K562 (cell line): ENCODE results near the gene GNG14. TPM values are rescaled to one million over a fixed set of nuclear protein-coding genes. Genes with fewer than 3 reads are reported as not detected.

Source experiments
- ATAC-seq: fragments of 200-7000 bp; cut with Tn5 transposase; 3 replicates; pipeline ENCODE4 v1.9.1; 2020; ENCODE audit warnings: moderate library complexity
- BruUV-seq: library from RNA; stranded (reverse); fragments of 400-500 nt; replicated peaks from 2 replicates; lab custom pipeline; 2021; lab: Mats Ljungman, UMichigan
- CTCF ChIA-PET: fragments of 300-600 bp; formaldehyde crosslinking; extraction: SDS; loops from one replicate; lab custom pipeline; 2021; ENCODE audit warnings: low intra/inter-chr PET ratio; lab: Yijun Ruan, JAX
- POLR2A ChIA-PET: fragments of 300-600, 350-650 bp; sonication (Branson Sonifier 250); formaldehyde crosslinking; extraction: SDS; loops from one replicate; lab custom pipeline; 2021; ENCODE audit warnings: antibody characterized with exemption, inconsistent platforms; lab: Yijun Ruan, JAX
- DNase-seq, 4 experiments: peaks; one replicate each; pipeline versions ENCODE4 v3.0.0 to v3.0.0-alpha.2; 2011 to 2018; ENCODE audit warnings: low spot score in 3 of 4, mixed read lengths in 3 of 4; ENCODE audit errors: extremely low read depth in 1 of 4
- FAIRE-seq: peaks from 2 replicates; lab custom pipeline; 2011; peaks lifted over from hg19 to GRCh38; lab: Jason Lieb, UNC
- H2AFZ ChIP-seq: 2 replicates; pipeline ENCODE4 v1.6.0; 2011; ENCODE audit warnings: low read depth, low read length, control low read depth, inconsistent platforms
- H3K27ac ChIP-seq: fragments of 200-600 bp; 3 replicates; pipeline ENCODE4 v1.8.0; 2011; ENCODE audit warnings: low read depth, mild to moderate bottlenecking, control low read depth, inconsistent platforms, low read length, moderate library complexity, mixed read lengths; ENCODE audit errors: extremely low read depth
- H3K27me3 ChIP-seq, 2 experiments: fragments of 300-600 bp in 1 of 2; 2 replicates in 1 of 2; 3 replicates in 1 of 2; pipeline versions ENCODE4 v1.6.0 to v1.8.0; 2011; ENCODE audit warnings: inconsistent platforms in 2 of 2, low read length in 2 of 2, mild to moderate bottlenecking in 1 of 2, mixed read lengths in 1 of 2, moderate library complexity in 1 of 2; ENCODE audit not compliant: control insufficient read depth in 2 of 2, insufficient read depth in 2 of 2
- H3K36me3 ChIP-seq: fragments of 300-600 bp; 3 replicates; pipeline ENCODE4 v1.8.0; 2011; ENCODE audit warnings: mild to moderate bottlenecking, low read length, inconsistent platforms; ENCODE audit not compliant: control insufficient read depth, insufficient read depth
- H3K4me1 ChIP-seq, 2 experiments: fragments of 200-600 bp in 1 of 2; replicated peaks in 1 of 2; 2 replicates in 1 of 2; 3 replicates in 1 of 2; pipeline versions ENCODE4 v1.5.1 to v1.8.0; 2011; ENCODE audit warnings: inconsistent platforms in 2 of 2, low read length in 2 of 2, mild to moderate bottlenecking in 1 of 2, mixed read lengths in 1 of 2, moderate library complexity in 1 of 2; ENCODE audit not compliant: control insufficient read depth in 2 of 2, insufficient read depth in 2 of 2
- H3K4me2 ChIP-seq: 2 replicates; pipeline ENCODE4 v1.6.1; 2011; ENCODE audit warnings: low read length, control low read depth, inconsistent platforms, mixed read lengths; ENCODE audit not compliant: insufficient read depth
- H3K4me3 ChIP-seq: fragments of 200-600 bp; sonication (generic), shearing (Covaris generic); 2 replicates; pipeline ENCODE4 v1.5.1; 2016; ENCODE audit warnings: control low read depth, inconsistent platforms
- H3K79me2 ChIP-seq: fragments of 200-600 bp; 3 replicates; pipeline ENCODE4 v1.8.0; 2011; ENCODE audit warnings: low read length, inconsistent platforms; ENCODE audit not compliant: control insufficient read depth, insufficient read depth
- H3K9ac ChIP-seq, 2 experiments: 2 replicates each; pipeline versions ENCODE4 v1.6.0 to v1.6.1; 2011; ENCODE audit warnings: low read depth in 2 of 2, low read length in 2 of 2, control low read depth in 1 of 2, inconsistent platforms in 1 of 2, mild to moderate bottlenecking in 1 of 2, mixed read lengths in 1 of 2; ENCODE audit not compliant: insufficient read depth in 1 of 2
- H3K9me1 ChIP-seq: one replicate; pipeline ENCODE4 v1.6.0; 2011; ENCODE audit warnings: inconsistent platforms, mild to moderate bottlenecking, low read length, moderate library complexity; ENCODE audit not compliant: control insufficient read depth, insufficient read depth
- H3K9me3 ChIP-seq: replicated peaks from 2 replicates; pipeline ENCODE4 v1.5.1; 2011; ENCODE audit warnings: low read depth, low read length, inconsistent platforms; ENCODE audit not compliant: control insufficient read depth, insufficient read depth
- H4K20me1 ChIP-seq: replicated peaks from 2 replicates; pipeline ENCODE4 v1.6.1; 2011; ENCODE audit warnings: low read length, inconsistent platforms, mixed read lengths; ENCODE audit not compliant: control insufficient read depth, insufficient read depth
- CBX8 ChIP-seq: fragments of 200-600 bp; sonication (generic); IDR thresholded peaks from 2 replicates; pipeline ENCODE4 v1.6.1; 2012; ENCODE audit warnings: borderline replicate concordance, mixed run types, low read depth, mild to moderate bottlenecking, moderate library complexity, mixed read lengths, low read length, control low read depth, inconsistent platforms; ENCODE audit not compliant: poor library complexity, severe bottlenecking; ENCODE audit errors: extremely low read depth
- KLF1 ChIP-seq: fragments of 450-650 bp; IDR thresholded peaks from 2 replicates; pipeline ENCODE4 v1.6.1; 2016; ENCODE audit warnings: missing genetic modification characterization, missing compliant biosample characterization
- MAFG ChIP-seq: fragments of 450-650 bp; conservative IDR thresholded peaks from 2 replicates; pipeline ENCODE4 v1.6.1; 2016; ENCODE audit warnings: missing genetic modification characterization, missing compliant biosample characterization
- POLR2A ChIP-seq: fragments of 450-650 bp; conservative IDR thresholded peaks from 2 replicates; pipeline ENCODE4 v1.6.1; 2016
- RBFOX2 ChIP-seq: fragments of 200-400 bp; formaldehyde crosslinking; IDR thresholded peaks from 2 replicates; pipeline ENCODE4 v1.6.1; 2017; ENCODE audit warnings: low read depth, mild to moderate bottlenecking, low read length, moderate library complexity
- TFAM ChIP-seq: fragments of 250-450 bp; sonication (Bioruptor Pico); conservative IDR thresholded peaks from 2 replicates; pipeline ENCODE4 v1.5.0; 2021; ENCODE audit warnings: mild to moderate bottlenecking, moderate library complexity
- WGBS: fragments of 100-300 bp; shearing (Covaris generic); methylation state at CpG from one replicate; pipeline ENCODE4 v1.1.6; 2016; ENCODE audit warnings: low coverage, mixed read lengths; ENCODE audit not compliant: insufficient coverage; ENCODE audit errors: missing lambda C conversion rate; 5-methylcytosine and 5-hydroxymethylcytosine counted together
- in situ Hi-C: fragments of 300-500 bp; cut with MboI; formaldehyde crosslinking; loops from 4 replicates; pipeline ENCODE4 v1.15.0; 2018; ENCODE audit warnings: inconsistent platforms, mixed read lengths
- intact Hi-C: fragments of 100-400 bp; cut with micrococcal nuclease; formaldehyde crosslinking; loops from 2 replicates; pipeline ENCODE4 v1.14.2; 2022
- polyA plus RNA-seq, 8 experiments: library from polyadenylated mRNA; depleted of rRNA in 4 of 8; stranded (reverse) in 5 of 8; unstranded in 3 of 8; fragments of >200 nt; fragmentation: Nextera tagmentation in 2 of 8; fragmentation: Illumina TruSeq in 1 of 8; extraction: Ambion mirVana in 2 of 8; extraction: Trizol in 1 of 8; gene quantifications; 2 replicates each; pipeline versions ENCODE4 v1.2.1 to v1.2.3, GENCODE V29; 2011 to 2014; ENCODE audit warnings: inconsistent platforms in 1 of 8, missing spikeins in 1 of 8
- total RNA-seq, 7 experiments: library from RNA; depleted of rRNA in 6 of 7; stranded (reverse); fragments of >200 nt in 6 of 7; fragmentation: Illumina TruSeq in 2 of 7; extraction: Trizol in 2 of 7; gene quantifications; 2 replicates each; pipeline versions ENCODE4 v1.2.1 to v1.2.3, GENCODE V29; 2011 to 2021; ENCODE audit warnings: low replicate concordance in 1 of 7
- TF ChIP-seq, protein P1 (sequence below), 2 experiments: IDR thresholded peaks; 2 replicates each; pipeline ENCODE4 v1.6.1; 2012; ENCODE audit warnings: improper control_type of control experiment in 2 of 2, low read depth in 2 of 2, low read length in 2 of 2, borderline replicate concordance in 1 of 2

The GNG14 gene
- total and polyA plus RNA-seq, 9 of the 15 experiments (the other 6 are each of a cell fraction or from before 2014, with no cell fraction given) = not detected

DNA sequence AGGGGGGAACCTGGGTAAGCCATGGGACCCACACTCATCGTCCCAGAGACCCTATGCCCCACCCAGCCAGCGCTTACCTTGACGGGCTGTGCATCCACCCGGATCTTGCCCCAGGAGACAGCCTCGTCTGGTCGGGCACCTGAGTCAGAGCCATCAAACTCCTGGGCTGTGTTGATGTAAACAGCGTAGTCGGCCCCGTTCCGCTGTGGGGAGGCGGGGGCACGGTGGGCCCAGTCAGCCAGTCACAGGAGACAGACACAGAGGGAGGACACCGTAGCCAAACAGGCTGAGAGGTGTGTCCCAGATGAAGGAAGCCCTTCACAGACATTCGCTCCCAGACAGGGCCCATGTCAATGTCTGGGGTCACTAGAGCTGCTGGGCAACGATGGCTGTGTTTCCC, 11.9 kb upstream of the GNG14 start:
- in situ Hi-C loops = loop anchor here (10.0 kb wide), 1 partner anchor 471 kb away; no protein-coding TSS in a partner anchor
- POLR2A ChIA-PET = interaction anchor here (1.0 to 1.6 kb wide), 2 partner anchors 10 kb away, joined by 3 to 5 read pairs; partner anchors contain the start of genes MAN2B1 and WDR83
- Histone ChIP-seq H3K9me3 (no peaks in the 10 kb centered on the region), H2AFZ (no peak overlapping the region), H3K9me1 (no peaks in the 10 kb centered on the region), H3K36me3 (peaks cover 78% of the 10 kb centered on the region), H3K4me3 (no peak overlapping the region), H3K9ac (0 out of 4 replicates have a peak overlapping the region, but pooled peaks of 1 of the 2 experiments have one; percentile 53), H3K79me2 (peaks cover 12% of the 10 kb centered on the region), H3K27ac (no peak overlapping the region), H4K20me1 (no peaks in the 10 kb centered on the region; the same call in none of the 2 replicates)
- ATAC-seq (no peak), FAIRE-seq (no peak), DNase-seq (no peak)
- 78% methylated on average over 14 of the region's 15 CpGs for WGBS
- intact Hi-C loops = no loop called here
- BruUV-seq = no TSS peak
- TF ChIP-seq MAFG (no peak), CBX8 (no peak), POLR2A (0 out of 2 replicates have a peak, but pooled peaks have one; percentile 1), KLF1 (tag) (no peak), RBFOX2 (peak; percentile 63), TFAM (no peak)
- TF ChIP-seq, protein P1, sequence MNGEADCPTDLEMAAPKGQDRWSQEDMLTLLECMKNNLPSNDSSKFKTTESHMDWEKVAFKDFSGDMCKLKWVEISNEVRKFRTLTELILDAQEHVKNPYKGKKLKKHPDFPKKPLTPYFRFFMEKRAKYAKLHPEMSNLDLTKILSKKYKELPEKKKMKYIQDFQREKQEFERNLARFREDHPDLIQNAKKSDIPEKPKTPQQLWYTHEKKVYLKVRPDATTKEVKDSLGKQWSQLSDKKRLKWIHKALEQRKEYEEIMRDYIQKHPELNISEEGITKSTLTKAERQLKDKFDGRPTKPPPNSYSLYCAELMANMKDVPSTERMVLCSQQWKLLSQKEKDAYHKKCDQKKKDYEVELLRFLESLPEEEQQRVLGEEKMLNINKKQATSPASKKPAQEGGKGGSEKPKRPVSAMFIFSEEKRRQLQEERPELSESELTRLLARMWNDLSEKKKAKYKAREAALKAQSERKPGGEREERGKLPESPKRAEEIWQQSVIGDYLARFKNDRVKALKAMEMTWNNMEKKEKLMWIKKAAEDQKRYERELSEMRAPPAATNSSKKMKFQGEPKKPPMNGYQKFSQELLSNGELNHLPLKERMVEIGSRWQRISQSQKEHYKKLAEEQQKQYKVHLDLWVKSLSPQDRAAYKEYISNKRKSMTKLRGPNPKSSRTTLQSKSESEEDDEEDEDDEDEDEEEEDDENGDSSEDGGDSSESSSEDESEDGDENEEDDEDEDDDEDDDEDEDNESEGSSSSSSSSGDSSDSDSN (IDR thresholded peaks at IDR 0.05; ENCODE audit: borderline replicate concordance in 1 of 2, low read depth in 2 of 2, low read length in 2 of 2) = no peak
- TF ChIP-seq, all 486 proteins: peak for 2
- Histone ChIP-seq H3K4me1 (peaks cover 0 to 22% of the 10 kb centered on the region in 2 experiments; a peak in 3 of 5 replicates), H3K4me2 (no peak overlapping the region), H3K27me3 (no peaks in the 10 kb centered on the region)
- CTCF ChIA-PET = interaction anchor here (0.7 kb wide), 1 partner anchor 171 kb away, joined by 3 read pairs; no protein-coding TSS in a partner anchor
